ENCODE results near the gene PSMB5.

The PSMB5 gene

GRCh38 chr14:23025151-23025814, 9.4 kb downstream of the PSMB5 start:
- TF ChIP-seq CTCF (IDR thresholded peaks at IDR 0.05; ENCODE audit: low read depth, low read length), result no peak
- H3K4me3 ChIP-seq (ENCODE audit: low read depth, low read length), result no peak overlapping the region

- no peak overlapping the region for H3K4me3 ChIP-seq (ENCODE audit: low read depth, low read length)
- no peak for TF ChIP-seq CTCF (IDR thresholded peaks at IDR 0.05; ENCODE audit: low read depth, low read length)
These were observed 10.1 kb downstream of the PSMB5 start for GRCh38 chr14:23024612-23025075.

GRCh38 chr14:23023795-23024152, 10.9 kb downstream of the PSMB5 start:
- no peak for TF ChIP-seq CTCF (IDR thresholded peaks at IDR 0.05; ENCODE audit: low read depth, low read length)
- H3K4me3 ChIP-seq (ENCODE audit: low read depth, low read length), result no peak overlapping the region

GRCh38 chr14:23023022-23023794, 11.5 kb downstream of the PSMB5 start:
- no peak for TF ChIP-seq CTCF (IDR thresholded peaks at IDR 0.05; ENCODE audit: low read depth, low read length)
- H3K4me3 ChIP-seq (ENCODE audit: low read depth, low read length), result no peak overlapping the region

GRCh38 chr14:23021889-23022442, 12.7 kb downstream of the PSMB5 start:
- TF ChIP-seq CTCF (IDR thresholded peaks at IDR 0.05; ENCODE audit: low read depth, low read length), result no peak
- no peak overlapping the region for H3K4me3 ChIP-seq (ENCODE audit: low read depth, low read length)

GRCh38 chr14:23021434-23021833, 13.3 kb downstream of the PSMB5 start:
- no peak overlapping the region for H3K4me3 ChIP-seq (ENCODE audit: low read depth, low read length)
- no peak for TF ChIP-seq CTCF (IDR thresholded peaks at IDR 0.05; ENCODE audit: low read depth, low read length)

All from WI38 (cell line).